ENCODE measurements around the gene PKD1L1. TPM values are rescaled to one million over a fixed set of nuclear protein-coding genes. Genes with fewer than 3 reads are reported as not detected.
A peak's percentile ranks its signal among the peaks of the same experiment; 100 is the strongest.

PKD1L1 gene
- total RNA-seq, 4 donors from 2014 or later: 0.07 to 1.7 (median 0.98) TPM

GRCh38 chr7:47808321-47808720 lies 139.9 kb downstream of the PKD1L1 start:
- in situ Hi-C loops (cut with MboI; ENCODE audit: low sequenced_read_pairs in 4 of 4): loop anchor here in 2 of 4 donors (25.0 kb wide), 1 partner anchor 221 kb away; the partner anchor contains the start of gene TNS3 (in 2 of the 2)
- Histone ChIP-seq H3K27me3 (no peaks in the 10 kb centered on the region), H3K9me3 (no peaks in the 10 kb centered on the region), H3K27ac (no peak overlapping the region), H3K36me3 (no peaks in the 10 kb centered on the region), H3K4me3 (no peak overlapping the region), H3K4me1 (no peaks in the 10 kb centered on the region)
- intact Hi-C loops (cut with DNase I; ENCODE audit: low total_unique reads): no loop called here
- no peak for ATAC-seq
- no peak for DNase-seq
- TF ChIP-seq POLR2A (IDR thresholded peaks at IDR 0.05): no peak
- TF ChIP-seq, protein P1, sequence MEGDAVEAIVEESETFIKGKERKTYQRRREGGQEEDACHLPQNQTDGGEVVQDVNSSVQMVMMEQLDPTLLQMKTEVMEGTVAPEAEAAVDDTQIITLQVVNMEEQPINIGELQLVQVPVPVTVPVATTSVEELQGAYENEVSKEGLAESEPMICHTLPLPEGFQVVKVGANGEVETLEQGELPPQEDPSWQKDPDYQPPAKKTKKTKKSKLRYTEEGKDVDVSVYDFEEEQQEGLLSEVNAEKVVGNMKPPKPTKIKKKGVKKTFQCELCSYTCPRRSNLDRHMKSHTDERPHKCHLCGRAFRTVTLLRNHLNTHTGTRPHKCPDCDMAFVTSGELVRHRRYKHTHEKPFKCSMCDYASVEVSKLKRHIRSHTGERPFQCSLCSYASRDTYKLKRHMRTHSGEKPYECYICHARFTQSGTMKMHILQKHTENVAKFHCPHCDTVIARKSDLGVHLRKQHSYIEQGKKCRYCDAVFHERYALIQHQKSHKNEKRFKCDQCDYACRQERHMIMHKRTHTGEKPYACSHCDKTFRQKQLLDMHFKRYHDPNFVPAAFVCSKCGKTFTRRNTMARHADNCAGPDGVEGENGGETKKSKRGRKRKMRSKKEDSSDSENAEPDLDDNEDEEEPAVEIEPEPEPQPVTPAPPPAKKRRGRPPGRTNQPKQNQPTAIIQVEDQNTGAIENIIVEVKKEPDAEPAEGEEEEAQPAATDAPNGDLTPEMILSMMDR (IDR thresholded peaks at IDR 0.05 in 4 of 5, conservative IDR thresholded peaks at IDR 0.05 in 1 of 5): no peak

GRCh38 chr7:47807756-47808155 lies 140.5 kb downstream of the PKD1L1 start:
- H3K4me1 ChIP-seq: no peaks in the 10 kb centered on the region
- no peaks in the 10 kb centered on the region for H3K27me3 ChIP-seq
- no peak overlapping the region for H3K27ac ChIP-seq
- no peaks in the 10 kb centered on the region for H3K9me3 ChIP-seq
- DNase-seq (no peak), ATAC-seq (no peak)
- H3K36me3 ChIP-seq: no peaks in the 10 kb centered on the region
- TF ChIP-seq, protein P1 (IDR thresholded peaks at IDR 0.05 in 4 of 5, conservative IDR thresholded peaks at IDR 0.05 in 1 of 5): no peak
- no peak for TF ChIP-seq POLR2A (IDR thresholded peaks at IDR 0.05)
- in situ Hi-C loops (cut with MboI; ENCODE audit: low sequenced_read_pairs in 4 of 4): loop anchor here in 2 of 4 donors (25.0 kb wide), 1 partner anchor 220 kb away; the partner anchor contains the start of gene TNS3 (in 2 of the 2)
- peak overlapping the region in 1 of 4 donors; percentile 21 for H3K4me3 ChIP-seq
- intact Hi-C loops (cut with DNase I; ENCODE audit: low total_unique reads): no loop called here

- in situ Hi-C loops (cut with MboI; ENCODE audit: low sequenced_read_pairs in 4 of 4): loop anchor here in 2 of 4 donors (25.0 kb wide), 1 partner anchor 220 kb away; the partner anchor contains the start of gene TNS3 (in 2 of the 2)
- intact Hi-C loops (cut with DNase I; ENCODE audit: low total_unique reads): no loop called here
Measured at GRCh38 chr7:47807126-47807525, 141.1 kb downstream of the PKD1L1 start.

GRCh38 chr7:47806701-47807103 lies 141.6 kb downstream of the PKD1L1 start:
- Histone ChIP-seq H3K4me1 (no peaks in the 10 kb centered on the region), H3K36me3 (no peaks in the 10 kb centered on the region), H3K27ac (no peak overlapping the region), H3K9me3 (no peaks in the 10 kb centered on the region), H3K4me3 (peak overlapping the region in 1 of 4 donors; percentile 21), H3K27me3 (no peaks in the 10 kb centered on the region)
- in situ Hi-C loops (cut with MboI; ENCODE audit: low sequenced_read_pairs in 4 of 4) (loop anchor here in 2 of 4 donors (25.0 kb wide), 1 partner anchor 219 kb away; the partner anchor contains the start of gene TNS3 (in 2 of the 2)), intact Hi-C loops (cut with DNase I; ENCODE audit: low total_unique reads) (no loop called here)
- DNase-seq (peak; percentile 28 to 43), ATAC-seq (peak in 1 of 2 donors; percentile 70)
- TF ChIP-seq, protein P1 (IDR thresholded peaks at IDR 0.05 in 4 of 5, conservative IDR thresholded peaks at IDR 0.05 in 1 of 5): no peak
- no peak for TF ChIP-seq POLR2A (IDR thresholded peaks at IDR 0.05)

More at GRCh38 chr7:47807126-47807525, 141.1 kb downstream of the PKD1L1 start:
- Histone ChIP-seq H3K4me1 (no peaks in the 10 kb centered on the region), H3K36me3 (no peaks in the 10 kb centered on the region), H3K9me3 (no peaks in the 10 kb centered on the region), H3K4me3 (peak overlapping the region in 1 of 4 donors; percentile 21), H3K27ac (no peak overlapping the region), H3K27me3 (no peaks in the 10 kb centered on the region)
- no peak for ATAC-seq
- DNase-seq: no peak
- TF ChIP-seq, protein P1 (IDR thresholded peaks at IDR 0.05 in 4 of 5, conservative IDR thresholded peaks at IDR 0.05 in 1 of 5): no peak
- no peak for TF ChIP-seq POLR2A (IDR thresholded peaks at IDR 0.05)
